Neuron (in vitro differentiated cells): ENCODE results near the gene MALAT1.

Source experiments
- H2AFZ ChIP-seq: one replicate; pipeline ENCODE4 v1.6.1; 2013; ENCODE audit warnings: low read depth, mild to moderate bottlenecking, inconsistent platforms, low read length, moderate library complexity
- H3K27me3 ChIP-seq: one replicate; pipeline ENCODE4 v1.6.1; 2013; ENCODE audit warnings: low read length; ENCODE audit not compliant: insufficient read depth
- H3K36me3 ChIP-seq: one replicate; pipeline ENCODE4 v1.6.1; 2013; ENCODE audit warnings: low read length; ENCODE audit not compliant: insufficient read depth
- H3K4me1 ChIP-seq: one replicate; pipeline ENCODE4 v1.6.1; 2013; ENCODE audit warnings: low read length; ENCODE audit not compliant: insufficient read depth
- H3K4me3 ChIP-seq: 2 replicates; pipeline ENCODE4 v1.5.1; 2013; ENCODE audit warnings: mild to moderate bottlenecking, low read length, moderate library complexity
- H3K9me3 ChIP-seq: one replicate; pipeline ENCODE4 v1.6.1; 2013; ENCODE audit warnings: low read length

Gene MALAT1

DNA sequence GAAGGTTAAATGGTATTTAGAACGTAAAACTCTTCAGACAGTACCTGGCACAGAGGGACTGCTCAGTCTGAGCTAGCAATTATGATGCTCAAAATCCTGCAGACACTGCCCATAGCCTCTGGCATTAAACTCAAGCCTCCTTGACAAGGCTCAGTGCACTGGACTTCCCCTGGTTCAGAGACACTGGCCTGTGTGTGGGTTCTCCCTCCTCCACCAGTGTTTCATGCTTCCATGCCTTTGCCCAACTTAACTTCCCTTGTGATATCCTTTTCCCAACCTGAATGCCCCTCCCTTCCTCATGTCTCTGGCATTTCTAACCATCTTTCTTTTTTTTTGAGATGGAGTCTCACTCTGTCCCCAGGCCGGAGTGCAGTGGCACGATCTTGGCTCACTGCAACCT is 50.3 kb downstream of the MALAT1 start:
- Histone ChIP-seq H3K27me3 (no peaks in the 10 kb centered on the region), H3K4me1 (no peaks in the 10 kb centered on the region), H3K9me3 (no peaks in the 10 kb centered on the region), H3K36me3 (no peaks in the 10 kb centered on the region), H3K4me3 (no peak overlapping the region), H2AFZ (no peak overlapping the region)

- H2AFZ ChIP-seq = no peak overlapping the region
- H3K36me3 ChIP-seq = no peaks in the 10 kb centered on the region
- H3K4me3 ChIP-seq = no peak overlapping the region
- H3K9me3 ChIP-seq = no peaks in the 10 kb centered on the region
- no peaks in the 10 kb centered on the region for H3K27me3 ChIP-seq
- H3K4me1 ChIP-seq = peaks cover 12% of the 10 kb centered on the region
These were observed 52.9 kb downstream of the MALAT1 start for GRCh38 chr11:65551572-65552387.

DNA sequence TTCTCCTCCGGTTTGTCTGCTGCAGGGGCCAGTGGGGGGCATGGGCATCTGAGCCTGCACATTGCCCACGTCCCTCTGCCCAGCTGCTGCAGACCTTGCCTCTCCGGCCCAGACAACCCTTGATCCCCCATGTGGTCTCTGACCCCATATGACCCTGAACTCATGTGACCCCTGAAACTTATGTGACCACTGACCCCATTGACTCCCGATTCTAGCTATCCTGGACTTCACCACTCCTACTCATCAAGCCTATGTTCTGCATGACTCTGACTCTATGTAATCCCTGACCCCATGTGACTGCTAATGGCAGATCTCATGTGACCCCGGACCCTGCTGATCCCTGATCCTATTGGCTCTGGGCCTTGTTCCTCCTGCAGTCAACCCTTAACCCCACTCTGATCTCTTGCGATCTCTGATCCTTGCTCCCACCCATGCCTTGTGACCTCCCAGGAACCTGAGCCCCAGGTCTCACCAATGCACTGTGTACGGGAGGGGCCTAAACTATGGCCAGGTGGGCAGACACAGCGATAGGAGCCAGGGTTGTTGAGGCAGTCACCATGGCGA is 53.6 kb downstream of the MALAT1 start:
- Histone ChIP-seq H3K36me3 (no peaks in the 10 kb centered on the region), H2AFZ (no peak overlapping the region), H3K4me3 (no peak overlapping the region), H3K4me1 (peaks cover 17% of the 10 kb centered on the region), H3K9me3 (no peaks in the 10 kb centered on the region), H3K27me3 (no peaks in the 10 kb centered on the region)

DNA sequence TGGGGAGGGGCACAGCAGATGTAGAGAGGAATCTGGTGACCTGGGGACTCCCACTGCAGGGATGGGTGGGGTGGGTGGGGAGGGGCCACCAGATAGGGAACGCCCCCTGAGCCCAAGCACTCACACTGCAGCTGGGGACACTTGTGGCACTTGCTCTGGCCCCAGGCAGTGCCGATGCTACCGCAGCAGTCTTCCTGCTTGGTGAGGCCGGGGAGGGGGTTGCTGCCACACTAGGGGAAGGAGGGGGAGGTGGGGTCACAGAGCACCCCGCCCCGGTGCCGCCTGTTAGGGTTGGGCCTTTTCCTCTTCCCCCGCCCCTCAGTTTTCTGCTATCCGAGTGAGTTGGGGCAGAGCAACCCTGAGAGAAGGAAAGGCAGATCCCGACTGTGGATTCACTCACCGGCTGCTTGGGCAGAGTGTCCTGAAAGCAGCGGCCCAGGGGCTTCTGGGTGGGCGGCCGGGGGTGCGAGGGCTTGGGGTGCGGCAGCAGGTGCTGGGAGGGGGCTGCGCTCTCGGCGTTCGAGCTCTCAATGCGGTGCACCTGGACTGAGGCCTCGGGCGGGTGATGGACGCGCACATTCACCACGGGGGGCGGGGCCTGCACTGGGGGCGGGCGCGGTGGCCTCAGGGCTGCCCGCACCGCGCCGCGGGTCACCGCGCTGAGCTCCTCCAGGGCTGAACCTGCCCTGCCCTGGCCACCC is 54.6 kb downstream of the MALAT1 start:
- no peak overlapping the region for H3K4me3 ChIP-seq

DNA sequence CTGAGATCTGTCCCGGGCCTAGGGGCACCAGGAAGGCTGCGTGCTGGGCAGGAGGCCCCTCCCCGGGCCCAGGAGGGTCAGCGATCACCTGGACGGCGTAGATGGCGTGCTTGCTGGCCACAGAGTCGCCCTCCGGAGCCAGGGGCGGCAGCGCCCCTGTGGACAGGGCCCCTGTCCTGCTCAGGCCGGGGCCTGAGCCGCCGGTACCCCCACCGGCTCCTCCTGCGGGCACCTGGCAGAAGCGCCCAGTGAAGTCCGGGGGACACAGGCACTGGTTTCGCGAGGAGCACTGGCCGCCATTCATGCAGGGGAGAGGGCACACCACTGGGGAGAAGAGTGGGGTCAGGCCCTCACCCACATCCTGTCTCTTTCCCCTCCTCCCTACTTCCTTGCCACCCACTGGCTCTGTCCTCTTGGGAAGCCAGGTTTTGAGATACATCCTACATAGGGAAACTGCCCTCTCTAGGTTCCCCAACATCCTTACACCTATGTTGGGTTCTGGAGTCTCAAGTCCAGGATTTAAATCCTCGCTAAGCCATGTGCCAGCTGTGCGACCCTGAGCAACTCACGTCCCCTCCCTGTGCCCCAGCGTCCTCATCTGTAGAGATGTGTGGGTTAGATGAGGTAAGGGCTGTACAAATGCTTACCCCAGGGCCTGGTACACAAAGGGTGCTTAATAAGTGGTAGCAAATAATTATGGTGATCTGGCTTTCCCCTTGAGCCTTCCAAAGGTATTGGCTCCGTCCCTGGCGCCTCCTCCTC is 55.4 kb downstream of the MALAT1 start:
- H3K27me3 ChIP-seq = no peaks in the 10 kb centered on the region
- H2AFZ ChIP-seq = no peak overlapping the region
- peaks cover 24% of the 10 kb centered on the region for H3K4me1 ChIP-seq
- no peak overlapping the region for H3K4me3 ChIP-seq
- H3K9me3 ChIP-seq = no peaks in the 10 kb centered on the region
- no peaks in the 10 kb centered on the region for H3K36me3 ChIP-seq

More for the DNA sequence above, 54.6 kb downstream of the MALAT1 start:
- Histone ChIP-seq H3K4me1 (peaks cover 18% of the 10 kb centered on the region), H3K27me3 (no peaks in the 10 kb centered on the region), H3K9me3 (no peaks in the 10 kb centered on the region), H2AFZ (no peak overlapping the region), H3K36me3 (no peaks in the 10 kb centered on the region)

GRCh38 chr11:65554842-65555430 is 56.1 kb downstream of the MALAT1 start:
- Histone ChIP-seq H3K4me3 (no peak overlapping the region), H3K4me1 (peaks cover 29% of the 10 kb centered on the region), H3K9me3 (no peaks in the 10 kb centered on the region), H2AFZ (no peak overlapping the region), H3K27me3 (no peaks in the 10 kb centered on the region), H3K36me3 (no peaks in the 10 kb centered on the region)

- H3K4me1 ChIP-seq = peaks cover 35% of the 10 kb centered on the region
- no peak overlapping the region for H2AFZ ChIP-seq
- no peak overlapping the region for H3K4me3 ChIP-seq
- H3K9me3 ChIP-seq = no peaks in the 10 kb centered on the region
- no peaks in the 10 kb centered on the region for H3K27me3 ChIP-seq
- no peaks in the 10 kb centered on the region for H3K36me3 ChIP-seq
These were observed 56.9 kb downstream of the MALAT1 start for GRCh38 chr11:65555693-65556231.
